Measurements from ENCODE around the gene KRTAP5-7.
A peak's percentile ranks its signal among the peaks of the same experiment; 100 is the strongest.
"Not testable (repeated sequence)": the region's sequence is repeated elsewhere in the genome, so short reads cannot be mapped to it uniquely, and the experiment has no call there.

Gene KRTAP5-7
- 0 to 0.15 (median 0) reads per million in 4 donors for total RNA-seq

DNA sequence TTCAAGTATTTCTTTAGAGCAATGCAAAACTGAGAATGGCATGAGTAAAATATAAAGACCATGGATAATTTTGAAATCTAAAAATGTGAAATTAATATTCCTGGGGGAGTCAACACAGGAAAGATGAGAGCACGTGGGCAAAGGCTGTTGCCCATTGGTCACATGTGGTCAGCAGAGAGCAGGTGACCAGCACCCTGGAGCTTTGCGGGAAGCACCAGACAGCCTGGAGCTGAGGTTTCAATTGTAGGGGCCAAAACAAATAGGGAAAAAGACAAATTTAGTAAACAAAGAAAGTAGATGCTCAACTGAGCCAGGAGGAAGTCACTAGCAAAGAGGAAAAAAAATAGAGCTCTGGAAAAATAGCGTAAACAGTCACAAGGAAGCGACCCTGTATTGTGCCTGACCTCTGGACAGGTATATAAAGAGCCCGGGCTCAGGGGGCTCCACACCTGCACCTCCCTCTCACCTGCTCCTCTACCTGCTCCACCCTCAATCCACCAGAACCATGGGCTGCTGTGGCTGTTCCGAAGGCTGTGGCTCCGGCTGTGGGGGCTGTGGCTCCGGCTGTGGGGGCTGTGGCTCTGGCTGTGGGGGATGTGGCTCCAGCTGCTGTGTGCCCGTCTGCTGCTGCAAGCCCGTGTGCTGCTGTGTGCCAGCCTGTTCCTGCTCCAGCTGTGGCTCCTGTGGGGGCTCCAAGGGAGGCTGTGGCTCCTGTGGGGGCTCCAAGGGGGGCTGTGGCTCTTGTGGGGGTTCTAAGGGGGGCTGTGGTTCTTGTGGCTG, at the start of gene KRTAP5-7:
TSS of gene KRTAP5-7 (plus strand) at position 472 of the 780 bp plus-strand sequence. CDS start at position 506, 34 bp downstream.
- not testable (repeated sequence) for DNase-seq

- DNase-seq = no peak
Observed at GRCh38 chr11:71477641-71478527, 49.2 kb upstream of the KRTAP5-7 start.

DNA sequence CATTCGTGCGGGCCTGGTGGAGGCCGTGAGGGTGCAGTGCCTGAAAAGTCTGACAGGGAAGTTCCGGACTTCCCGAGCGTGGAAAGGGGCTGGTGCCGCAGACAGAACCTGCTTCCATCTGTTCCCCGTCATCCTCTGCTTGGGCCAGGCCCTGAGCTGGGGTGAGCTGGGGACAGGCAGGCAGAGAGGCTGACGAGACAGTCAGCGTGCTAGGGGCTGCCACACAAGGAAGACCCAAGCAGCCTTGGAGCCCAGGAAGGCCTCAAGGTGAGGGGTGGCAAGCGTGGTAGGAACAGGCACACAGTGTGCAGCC, 48.6 kb upstream of the KRTAP5-7 start:
- DNase-seq = no peak

DNA sequence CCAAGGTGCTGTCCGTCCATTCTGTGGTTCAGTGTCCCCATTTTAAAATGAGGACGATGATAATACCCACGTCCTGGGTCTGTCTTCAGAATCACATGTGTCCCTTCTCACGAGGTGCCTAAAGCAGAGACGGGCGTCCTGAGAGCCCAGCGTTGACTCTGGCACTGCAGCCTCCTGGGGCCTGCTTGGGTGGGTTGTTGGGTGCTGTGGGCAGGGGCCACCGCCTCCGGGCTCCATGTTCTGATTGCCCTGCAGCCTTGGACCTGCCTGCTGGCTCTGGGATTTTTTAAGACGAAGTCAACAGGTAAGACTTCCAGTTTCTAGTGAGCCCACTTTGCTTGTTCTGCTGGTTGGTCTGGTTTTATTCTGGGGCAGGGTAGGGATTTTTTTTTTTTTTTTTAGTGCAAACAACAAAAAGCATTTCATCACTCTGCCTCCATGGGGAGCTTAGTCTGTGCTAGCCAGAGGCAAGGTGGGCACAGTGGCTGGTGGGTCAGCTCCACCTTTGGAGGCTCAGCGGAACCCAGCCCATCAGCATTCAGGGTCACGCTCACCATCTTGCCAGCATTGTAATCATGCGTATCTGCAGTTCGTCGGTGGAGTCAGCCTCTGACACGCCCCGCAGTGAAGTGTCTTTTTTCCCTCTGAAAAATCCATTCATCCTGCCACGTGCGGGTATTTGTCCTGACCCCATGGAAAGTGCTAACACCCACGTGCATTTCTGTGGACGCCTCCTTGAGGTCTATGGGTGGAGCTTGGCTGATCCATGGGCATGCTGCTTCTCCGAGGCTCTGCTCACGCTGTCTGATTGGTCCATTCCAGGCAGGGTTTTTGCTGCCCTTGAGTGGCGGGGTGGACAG, 45.7 kb upstream of the KRTAP5-7 start:
- DNase-seq = no peak

DNA sequence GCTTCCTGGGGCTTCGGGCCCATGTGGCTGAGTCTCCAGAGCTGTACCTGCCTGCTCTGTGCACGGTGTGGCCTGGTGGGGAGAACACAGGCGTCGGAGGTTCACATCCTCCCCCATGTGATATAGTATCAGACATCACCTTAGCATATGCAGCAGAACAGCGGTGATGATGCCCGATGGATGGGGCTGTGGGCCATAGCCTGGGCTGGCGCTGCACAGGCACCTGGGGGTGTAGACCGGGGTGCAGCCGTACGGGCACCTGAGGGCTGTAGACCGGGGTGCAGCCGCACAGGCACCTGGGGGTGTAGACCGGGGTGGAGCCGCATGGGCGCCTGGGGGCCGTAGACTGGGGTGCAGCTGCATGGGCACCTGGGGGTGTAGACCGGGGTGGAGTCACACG, 44.9 kb upstream of the KRTAP5-7 start:
- no peak for DNase-seq

GRCh38 chr11:71482746-71483364, 44.2 kb upstream of the KRTAP5-7 start:
- no peak for DNase-seq

DNA sequence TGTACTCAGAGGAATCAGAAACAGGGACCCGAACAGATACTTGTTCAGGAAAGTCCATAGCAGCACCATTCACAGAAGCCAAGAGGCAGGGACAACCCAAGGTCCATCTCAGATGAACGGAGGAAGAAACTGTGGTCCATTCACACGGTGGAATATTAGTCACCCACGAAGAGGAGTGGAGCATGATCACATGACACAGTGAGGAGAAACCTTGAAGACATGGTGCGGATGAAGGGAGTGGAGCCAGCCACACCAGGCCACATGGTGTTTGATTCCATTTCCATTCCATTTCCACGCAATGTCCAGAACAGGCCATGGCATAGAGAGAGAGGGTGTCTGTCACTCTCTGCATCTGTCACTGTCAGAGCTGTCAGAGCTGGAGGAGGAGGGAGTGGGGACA, 43.4 kb upstream of the KRTAP5-7 start:
- DNase-seq = no peak

GRCh38 chr11:71484248-71485062, 42.6 kb upstream of the KRTAP5-7 start:
- DNase-seq = no peak

GRCh38 chr11:71485063-71485399, 42.0 kb upstream of the KRTAP5-7 start:
- DNase-seq = no peak

GRCh38 chr11:71485466-71485865, 41.6 kb upstream of the KRTAP5-7 start:
- DNase-seq = no peak

DNA sequence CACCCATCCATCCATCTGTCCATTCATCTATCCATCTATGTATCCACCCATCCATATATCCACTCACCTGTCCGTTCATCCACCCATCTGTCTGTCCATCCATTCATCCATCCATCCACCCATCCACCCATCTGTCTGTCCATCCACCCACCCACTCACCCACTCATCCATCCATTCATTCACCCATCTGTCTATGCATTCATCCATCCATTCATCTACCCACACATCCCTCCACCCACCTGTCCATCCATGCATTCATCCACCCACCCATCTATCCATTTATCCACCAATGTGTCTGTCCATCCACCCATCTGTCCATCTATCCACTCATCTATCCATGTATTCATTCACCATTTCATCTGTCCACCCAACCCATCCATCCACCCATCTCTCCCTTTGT, 40.7 kb upstream of the KRTAP5-7 start:
- DNase-seq = no peak

DNA sequence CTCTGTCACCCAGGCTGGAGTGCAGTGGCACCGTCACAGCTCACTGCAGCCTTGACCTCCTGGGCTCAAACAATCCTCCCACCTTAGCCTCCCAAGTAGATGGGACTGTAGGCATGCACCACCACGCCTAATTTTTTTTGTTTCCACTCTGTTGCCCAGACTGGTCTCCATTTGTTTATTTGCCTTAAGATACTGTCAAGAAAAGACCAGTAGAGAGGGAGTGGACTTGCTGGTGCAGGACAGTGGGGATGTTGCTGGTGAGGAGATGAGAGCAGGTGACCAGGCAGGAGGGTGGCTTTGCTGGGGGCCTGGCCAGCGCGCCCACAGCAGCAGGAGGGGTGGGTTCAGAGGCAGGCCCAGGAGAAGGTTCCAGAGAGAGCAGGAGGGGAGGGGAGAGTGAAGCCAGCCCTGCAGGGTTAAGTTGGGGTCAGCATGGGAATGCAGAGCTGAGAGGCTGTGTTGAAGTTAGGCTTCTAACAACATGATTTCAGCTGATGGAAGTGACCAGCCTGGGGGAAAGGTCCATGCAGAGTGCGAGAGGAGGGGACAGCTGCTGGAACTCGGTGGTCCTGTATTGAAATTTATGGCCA, 38.3 kb upstream of the KRTAP5-7 start:
- DNase-seq = no peak

DNA sequence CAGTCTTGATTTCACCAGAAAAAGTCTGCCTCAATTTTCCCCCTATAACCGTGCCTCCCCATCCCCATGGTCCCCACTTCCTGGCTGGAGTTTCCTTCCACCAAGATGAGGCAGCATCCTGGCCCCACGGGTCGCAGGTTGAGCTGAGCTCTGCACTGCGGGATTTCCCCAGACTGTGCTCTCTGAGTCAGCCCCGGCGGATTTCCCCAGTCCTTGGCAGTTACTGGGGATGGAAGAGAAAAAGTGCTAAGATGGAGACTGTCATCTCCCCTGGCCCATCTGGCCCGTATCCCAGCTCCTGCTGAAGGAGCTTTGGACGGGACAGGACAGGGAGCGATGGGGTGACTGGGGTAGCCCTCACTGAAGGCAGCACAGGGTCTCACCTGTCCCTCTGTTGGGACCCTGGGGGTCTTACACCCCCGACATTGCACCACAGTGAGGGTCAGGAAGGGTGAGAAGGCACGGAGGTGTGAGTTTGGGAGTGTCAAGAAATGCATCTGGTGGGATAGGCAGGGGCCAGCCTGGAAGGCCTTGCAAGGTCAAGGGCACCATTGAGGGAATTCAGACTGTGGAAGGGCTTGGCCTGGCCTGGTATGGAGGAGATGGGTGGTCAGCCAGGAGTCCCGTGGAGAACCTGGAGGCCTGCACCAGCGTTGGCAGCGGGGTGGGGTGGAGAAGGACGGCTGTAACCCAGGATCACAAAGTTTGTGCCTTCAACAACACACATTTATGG, 37.6 kb upstream of the KRTAP5-7 start:
- peak in 1 of 5 donors; percentile 56 for DNase-seq

DNA sequence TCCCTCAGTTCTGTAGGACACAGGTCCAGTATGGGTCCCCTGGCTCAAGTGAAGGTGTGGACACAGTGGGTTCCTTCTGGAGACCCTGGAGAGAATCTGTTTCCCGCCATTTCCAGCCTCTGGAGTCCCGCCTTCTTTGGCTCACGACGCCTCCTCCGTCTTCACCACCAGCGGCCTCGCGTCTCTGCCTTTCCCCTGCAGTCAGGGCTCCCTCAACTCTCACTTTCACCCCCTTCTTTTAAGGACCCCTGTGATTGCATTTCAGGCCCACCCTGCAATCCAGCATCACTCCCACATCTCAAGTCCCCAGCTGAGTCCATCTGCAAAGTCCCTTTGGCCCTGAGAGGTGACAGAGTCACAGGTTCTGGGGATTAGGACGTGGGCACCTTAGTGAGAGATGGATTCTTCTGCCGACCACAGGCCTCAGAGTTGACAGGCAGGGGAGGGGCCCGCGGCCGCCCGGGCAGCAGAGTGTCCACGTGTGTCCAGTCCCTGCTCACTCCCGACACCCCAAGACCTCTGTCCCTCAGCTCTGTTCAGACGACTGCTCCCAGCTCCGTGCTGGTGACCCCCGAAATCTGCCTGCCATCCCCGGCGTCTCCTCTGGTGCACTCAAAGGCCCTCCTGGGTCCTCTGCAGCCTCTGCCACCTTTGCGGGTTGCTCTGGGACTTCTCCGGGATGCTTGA, 36.9 kb upstream of the KRTAP5-7 start:
- DNase-seq = no peak

GRCh38 chr11:71490731-71491390, 36.2 kb upstream of the KRTAP5-7 start:
- no peak for DNase-seq

GRCh38 chr11:71491531-71491930, 35.5 kb upstream of the KRTAP5-7 start:
- no peak for DNase-seq

DNA sequence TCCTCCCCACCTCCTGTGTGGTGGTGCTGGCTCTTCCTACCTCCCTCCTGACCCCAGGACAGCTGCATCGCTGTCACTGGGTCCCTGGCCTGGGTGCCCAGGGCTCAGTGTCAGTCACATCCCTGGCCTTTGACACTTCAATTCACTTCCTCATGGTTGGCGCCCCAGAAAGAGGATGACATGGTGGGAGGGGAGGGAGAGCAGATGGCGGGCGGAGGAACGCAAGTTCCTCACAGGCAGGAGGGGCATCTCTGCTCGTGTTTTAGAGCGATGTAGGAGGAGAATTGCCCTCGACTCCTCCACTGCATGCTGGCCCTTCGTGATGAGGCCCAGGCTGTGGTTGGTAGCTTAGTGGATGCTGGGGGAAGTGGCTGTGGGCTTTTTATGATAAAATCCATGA, 35.1 kb upstream of the KRTAP5-7 start:
- DNase-seq = no peak

DNA sequence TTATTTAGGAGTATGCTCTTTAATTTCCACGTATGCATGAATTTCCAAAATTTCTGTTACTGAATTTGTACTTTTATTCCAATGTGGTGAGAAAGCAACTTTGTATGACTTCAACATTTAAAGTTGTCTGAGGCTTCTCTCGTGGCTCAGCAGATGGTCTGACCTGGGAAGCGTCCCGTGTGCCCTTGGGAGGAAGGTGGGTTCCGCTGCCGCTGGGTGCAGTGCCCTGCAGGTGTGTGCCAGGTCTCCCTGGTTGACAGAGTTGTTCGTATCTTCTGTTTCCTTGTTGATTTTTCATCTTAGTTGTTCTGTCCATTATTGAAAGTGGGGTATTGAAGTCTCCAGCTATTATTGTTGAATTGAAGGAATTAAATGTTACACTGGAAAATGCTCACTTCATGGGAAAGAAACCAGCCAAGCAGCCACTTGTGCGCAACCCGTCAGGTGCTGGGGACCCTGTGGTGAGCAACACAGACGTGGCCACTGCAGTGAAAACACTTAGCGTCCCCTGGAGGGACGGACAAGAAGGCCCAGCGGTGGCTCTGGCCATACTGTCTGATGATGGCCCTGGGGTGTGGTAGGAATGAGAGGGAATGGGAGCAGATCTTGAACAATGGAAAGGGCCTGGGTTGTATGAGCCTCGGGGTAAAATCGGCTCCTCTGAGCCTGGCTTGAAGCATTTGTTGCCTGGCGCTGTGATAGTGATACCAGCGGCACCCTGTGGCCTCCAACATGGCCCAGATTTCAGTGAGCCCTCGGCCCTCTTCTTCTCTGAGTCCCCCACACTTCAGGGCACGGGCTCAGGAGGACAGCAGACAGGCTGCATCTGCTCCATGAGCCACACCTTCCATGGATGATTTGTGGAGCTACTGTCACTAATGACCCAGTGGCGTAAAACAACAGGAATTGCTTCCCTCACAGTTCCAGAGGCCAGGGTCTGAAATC, 31.5 kb upstream of the KRTAP5-7 start:
- no peak for DNase-seq

All from T-helper 1 cell (primary cell).